Right ventricle myocardium superior (tissue), 1 donor: ENCODE results near the gene DLG1. TPM values are rescaled to one million over a fixed set of nuclear protein-coding genes. Genes with fewer than 3 reads are reported as not detected.
"Not testable (repeated sequence)": the region's sequence is repeated elsewhere in the genome, so short reads cannot be mapped to it uniquely, and the experiment has no call there.

Experiments
- ATAC-seq: fragments of 200-7000 bp; cut with Tn5 transposase; one replicate; pipeline ENCODE4 v1.9.1; 2020; ENCODE audit warnings: mild to moderate bottlenecking; ENCODE audit not compliant: poor library complexity
- DNase-seq: peaks from one replicate; pipeline ENCODE4 v3.0.0-alpha.2; 2020
- intact Hi-C: fragments of 100-400 bp; cut with DNase I; formaldehyde crosslinking; loops from one replicate; pipeline ENCODE4 v1.11.2; 2022
- total RNA-seq: library from RNA; stranded (reverse); fragmentation: NEBNext Ultra II Directional; extraction: Animal tissue kit (Norgen Biotek cat#: 25700); gene quantifications from one replicate; pipeline ENCODE4 v1.2.1, GENCODE V29; 2021
- donor health status: DM: no; HTN: yes; CAD: no; lungs with severe emphysema.

The DLG1 gene
- total RNA-seq, 1 donor from 2014 or later: 40.7 TPM

DNA sequence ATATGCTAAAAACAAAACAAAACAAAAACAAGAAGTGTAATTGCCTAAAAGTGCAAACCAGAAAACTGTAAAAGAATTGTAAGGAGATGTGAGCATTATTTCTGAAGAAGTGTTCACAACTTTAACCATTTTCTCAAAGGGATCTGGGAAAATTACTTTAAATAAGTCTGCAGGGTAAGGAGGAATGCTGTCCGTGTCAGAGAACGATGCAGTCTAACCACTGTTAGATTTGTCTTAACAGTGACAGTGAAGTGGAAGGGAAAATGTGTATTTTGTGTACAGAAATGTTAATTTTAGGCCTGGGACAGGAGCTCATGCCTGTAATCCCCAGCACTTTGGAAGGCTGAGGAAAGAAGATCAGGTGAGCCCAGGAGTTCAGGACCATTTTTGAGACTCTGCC is 95.7 kb downstream of the DLG1 start:
- ATAC-seq: no peak
- no peak for DNase-seq
- intact Hi-C loops: no loop called here

DNA sequence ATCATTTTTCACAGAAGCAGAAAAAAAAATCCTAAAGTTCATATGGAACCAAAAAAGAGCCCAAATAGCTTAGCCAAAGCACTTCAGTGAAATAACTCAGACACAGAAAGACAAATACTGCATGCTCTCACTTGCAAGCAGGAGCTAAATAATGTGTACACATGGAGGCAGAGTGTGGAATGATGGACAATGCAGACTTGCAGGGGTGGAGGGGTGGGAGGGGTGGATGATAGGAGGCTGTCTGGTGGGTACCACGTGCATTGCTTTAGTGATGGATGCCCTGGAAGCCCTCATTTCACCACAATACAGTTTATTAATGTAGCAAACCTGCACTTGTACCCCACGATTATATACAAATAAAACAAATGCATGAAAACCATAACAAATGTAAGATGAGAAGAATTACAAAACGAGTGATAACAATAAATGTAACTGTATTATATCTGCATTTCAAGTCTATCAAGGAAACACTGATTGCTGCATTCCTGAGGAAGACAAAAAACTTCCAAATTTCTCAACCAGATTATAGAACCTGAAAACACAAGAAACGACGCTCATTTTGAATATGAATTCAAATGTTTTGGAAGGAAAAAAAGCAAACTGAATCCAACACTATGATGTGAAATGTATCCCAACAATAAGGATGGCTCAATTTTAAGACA is 96.5 kb downstream of the DLG1 start:
- intact Hi-C loops: no loop called here
- ATAC-seq (no peak), DNase-seq (no peak)

- not testable (repeated sequence) for ATAC-seq
Measured at GRCh38 chr3:197200856-197201255, 97.6 kb downstream of the DLG1 start.

DNA sequence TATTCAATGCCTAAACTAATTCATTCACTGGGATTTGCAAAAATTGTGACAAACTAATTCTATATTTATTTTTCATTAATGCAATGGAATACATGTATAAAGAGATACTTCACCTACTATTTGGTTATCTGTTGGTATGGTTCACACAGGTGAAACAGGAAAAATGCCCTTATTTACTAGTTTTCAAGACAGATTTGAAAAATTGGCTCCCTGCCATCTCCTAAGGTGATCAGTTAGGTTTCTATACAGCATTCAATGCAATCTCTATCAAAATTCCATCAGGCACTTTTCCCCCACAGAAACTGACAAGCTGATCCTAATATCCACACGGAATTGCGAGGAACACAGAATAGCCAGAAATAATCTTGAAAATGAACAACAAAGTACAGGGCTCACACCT is 101.1 kb downstream of the DLG1 start:
- ATAC-seq (no peak), DNase-seq (no peak)
- intact Hi-C loops: no loop called here

More at GRCh38 chr3:197200856-197201255, 97.6 kb downstream of the DLG1 start:
- DNase-seq, intact Hi-C loops: not testable (repeated sequence)

- ATAC-seq (no peak), DNase-seq (no peak)
- intact Hi-C loops: no loop called here
Measured at GRCh38 chr3:197196192-197196591, 102.2 kb downstream of the DLG1 start.

GRCh38 chr3:197195326-197195725 is 103.1 kb downstream of the DLG1 start:
- intact Hi-C loops: no loop called here
- ATAC-seq (no peak), DNase-seq (no peak)

DNA sequence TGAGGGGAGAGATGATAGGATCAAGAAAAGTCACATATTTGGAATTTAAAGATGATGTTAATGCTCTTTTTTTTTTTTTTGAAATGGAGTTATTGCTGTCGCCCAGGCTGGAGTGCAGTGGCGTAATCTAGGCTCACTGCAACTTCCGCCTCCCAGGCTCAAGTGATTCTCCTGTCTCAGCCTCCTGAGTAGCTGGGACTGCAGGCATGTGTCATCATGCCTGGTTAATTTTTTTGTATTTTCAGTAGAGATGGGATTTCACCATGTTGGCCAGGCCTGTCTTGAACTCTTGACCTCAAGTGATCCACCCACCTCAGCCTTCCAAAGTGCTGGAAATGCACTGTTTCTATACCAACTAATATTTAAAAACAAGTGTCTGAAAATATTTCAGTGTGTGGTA is 104.7 kb downstream of the DLG1 start:
- ATAC-seq, DNase-seq, intact Hi-C loops: not testable (repeated sequence)

- intact Hi-C loops: no loop called here
- ATAC-seq (no peak), DNase-seq (no peak)
Measured at GRCh38 chr3:197191897-197192296, 106.5 kb downstream of the DLG1 start.

- no peak for ATAC-seq
- intact Hi-C loops: loop anchor here (5.0 to 10.0 kb wide), 2 partner anchors 187 to 215 kb away; no protein-coding TSS in a partner anchor
- DNase-seq: no peak
Measured at GRCh38 chr3:197189623-197190022, 108.8 kb downstream of the DLG1 start.

- DNase-seq: no peak
- intact Hi-C loops: loop anchor here (5.0 to 10.0 kb wide), 2 partner anchors 187 to 214 kb away; no protein-coding TSS in a partner anchor
- ATAC-seq: no peak
Measured at GRCh38 chr3:197188963-197189362, 109.4 kb downstream of the DLG1 start.

GRCh38 chr3:197186887-197187588 is 111.4 kb downstream of the DLG1 start:
- ATAC-seq (peak; percentile 66), DNase-seq (no peak)
- intact Hi-C loops: loop anchor here (5.0 to 10.0 kb wide), 2 partner anchors 185 to 212 kb away; no protein-coding TSS in a partner anchor

- DNase-seq (no peak), ATAC-seq (no peak)
- intact Hi-C loops: loop anchor here (10.0 kb wide), 1 partner anchor 209 kb away; no protein-coding TSS in a partner anchor
Measured at GRCh38 chr3:197183582-197183981, 114.8 kb downstream of the DLG1 start.

DNA sequence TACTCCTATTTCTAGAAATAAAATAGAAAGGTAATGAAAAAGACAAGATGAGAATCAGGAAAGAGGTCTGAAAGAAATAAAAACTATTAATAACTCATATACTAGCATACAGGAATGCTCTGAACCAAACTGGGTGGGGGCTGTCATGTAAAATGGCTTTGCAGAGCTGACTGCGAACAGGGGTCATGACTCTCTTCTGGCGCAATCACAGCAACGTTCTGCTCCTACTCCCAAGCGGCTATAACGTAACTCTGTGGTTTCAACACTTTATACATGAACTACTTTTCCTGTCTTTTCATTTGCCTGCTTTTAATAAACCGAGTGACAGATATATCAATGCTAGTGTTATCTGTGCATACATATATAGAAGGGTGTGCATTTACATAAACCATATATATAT is 116.7 kb downstream of the DLG1 start:
- intact Hi-C loops: loop anchor here (10.0 kb wide), 1 partner anchor 207 kb away; no protein-coding TSS in a partner anchor
- DNase-seq (peak; percentile 50), ATAC-seq (peak; percentile 82)

DNA sequence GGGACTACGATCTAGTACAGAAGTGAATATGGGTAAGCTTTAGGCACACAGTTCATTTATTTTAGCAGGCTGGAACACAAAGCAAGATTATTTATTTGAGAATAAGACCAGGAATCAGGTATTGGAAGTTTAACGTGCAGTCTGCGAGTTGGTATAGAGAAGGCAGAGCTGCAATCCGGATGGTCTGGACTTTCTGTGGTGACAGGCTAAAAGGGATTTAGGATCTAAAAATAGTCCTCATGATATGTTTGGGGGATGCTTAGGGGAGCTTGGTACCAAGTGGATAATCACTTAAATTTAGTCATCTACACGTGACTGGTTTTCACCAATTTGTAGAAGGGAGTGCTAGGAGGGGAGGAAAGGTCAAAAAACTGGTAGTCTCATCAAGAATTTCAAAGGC is 119.4 kb downstream of the DLG1 start:
- DNase-seq: no peak
- ATAC-seq: no peak
- intact Hi-C loops: no loop called here

DNA sequence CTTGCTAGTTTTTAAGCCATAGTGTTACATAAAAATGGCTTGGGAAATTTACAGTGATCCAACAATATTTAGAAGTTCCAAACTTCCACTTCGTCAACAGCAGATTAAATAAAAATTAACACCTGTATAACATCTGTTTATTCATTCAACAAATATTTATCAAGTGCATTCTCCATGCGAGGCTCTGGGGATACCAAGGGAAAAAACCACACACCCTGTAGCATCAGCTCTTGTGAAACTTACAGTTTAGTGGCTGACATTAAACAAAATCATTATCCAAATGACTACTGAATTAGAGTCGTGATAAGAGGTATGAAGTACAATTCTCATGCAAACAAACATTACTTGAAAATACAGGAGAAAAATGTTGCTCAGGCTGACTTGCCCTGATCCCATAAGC is 122.9 kb downstream of the DLG1 start:
- intact Hi-C loops: no loop called here
- DNase-seq (no peak), ATAC-seq (no peak)

- intact Hi-C loops: no loop called here
- no peak for DNase-seq
- ATAC-seq: no peak
Measured at GRCh38 chr3:197174927-197175326, 123.5 kb downstream of the DLG1 start.

GRCh38 chr3:197173620-197174019 is 124.8 kb downstream of the DLG1 start:
- DNase-seq (no peak), ATAC-seq (no peak)
- intact Hi-C loops: no loop called here

GRCh38 chr3:197171481-197172067 is 126.8 kb downstream of the DLG1 start:
- ATAC-seq (no peak), DNase-seq (no peak)
- intact Hi-C loops: no loop called here

DNA sequence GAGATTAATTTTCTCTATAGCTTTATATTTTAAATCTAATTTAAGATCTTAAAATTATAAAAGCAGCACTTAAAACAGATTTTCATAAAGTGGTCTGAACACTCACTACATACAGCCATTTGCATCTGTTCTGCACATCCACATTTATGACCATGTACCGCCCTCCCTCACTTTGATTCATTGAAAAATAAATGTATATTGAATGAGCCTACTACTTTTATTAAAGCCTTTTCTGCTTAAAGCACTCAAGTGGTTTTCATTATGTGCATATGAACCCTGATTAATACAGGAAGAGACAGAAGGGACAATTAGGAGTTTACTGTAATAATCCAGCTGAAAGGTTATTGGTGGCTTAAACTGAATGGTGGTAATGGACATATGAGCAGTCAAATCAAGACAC is 129.4 kb downstream of the DLG1 start:
- intact Hi-C loops: no loop called here
- DNase-seq (no peak), ATAC-seq (no peak)

DNA sequence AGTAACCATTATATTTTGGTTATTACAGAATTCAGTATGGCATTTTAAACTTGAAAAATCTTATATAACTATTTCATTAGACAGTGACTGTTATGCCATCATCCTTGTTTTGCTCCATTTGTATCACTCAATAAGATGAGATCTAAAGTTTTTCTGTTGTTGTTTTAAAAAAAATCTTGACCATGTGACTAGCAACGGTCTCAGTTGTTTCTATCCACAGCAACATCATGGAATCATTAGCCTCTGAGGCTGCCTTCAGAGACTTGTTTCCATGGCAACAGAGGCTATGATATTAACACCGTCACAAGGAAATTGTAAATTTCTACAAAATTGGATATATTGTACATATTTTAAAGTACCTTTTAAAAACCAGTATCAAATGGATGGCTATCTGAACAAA is 129.8 kb downstream of the DLG1 start:
- DNase-seq (no peak), ATAC-seq (no peak)
- intact Hi-C loops: no loop called here
